Common myeloid progenitor, CD34-positive (primary cell): Measurements from ENCODE around the gene AJUBA.
A peak's percentile ranks its signal among the peaks of the same experiment; 100 is the strongest.
"Not testable (repeated sequence)": the region's sequence is repeated elsewhere in the genome, so short reads cannot be mapped to it uniquely, and the experiment has no call there.

ENCODE experiments used
- CTCF ChIA-PET: fragments of 350-600 bp; sonication (Branson Sonifier 250); formaldehyde crosslinking; loops from one replicate; lab custom pipeline; 2021; ENCODE audit warnings: antibody characterized with exemption; lab: Charles Lee
- POLR2A ChIA-PET: fragments of 350-600 bp; sonication (Branson Sonifier 250); formaldehyde crosslinking; loops from one replicate; lab custom pipeline; 2021; ENCODE audit warnings: antibody characterized with exemption; lab: Charles Lee
- DNase-seq, 3 donors: peaks; one replicate each; pipeline versions ENCODE4 v3.0.0 to v3.0.0-alpha.2; 2013
- H3K27ac ChIP-seq, 2 experiments: 1 replicate in 1 of 2; 2 replicates in 1 of 2; pipeline ENCODE4 v1.7.0; 2013; ENCODE audit warnings: inconsistent platforms in 2 of 2, low read length in 2 of 2, mild to moderate bottlenecking in 2 of 2, low read depth in 1 of 2, moderate library complexity in 1 of 2; ENCODE audit not compliant: severe bottlenecking in 2 of 2, insufficient read depth in 1 of 2, poor library complexity in 1 of 2
- H3K27me3 ChIP-seq, 5 experiments: replicated peaks in 2 of 5; 1 replicate in 3 of 5; 2 replicates in 2 of 5; pipeline versions ENCODE4 v1.6.1 to v1.7.0; 2013; ENCODE audit warnings: low read length in 4 of 5, mild to moderate bottlenecking in 2 of 5, moderate library complexity in 2 of 5, inconsistent platforms in 1 of 5; ENCODE audit not compliant: insufficient read depth in 5 of 5, control insufficient read depth in 4 of 5
- H3K36me3 ChIP-seq, 4 experiments: 1 replicate in 2 of 4; 2 replicates in 2 of 4; pipeline versions ENCODE4 v1.6.1 to v1.7.0; 2013; ENCODE audit warnings: low read length in 3 of 4, control low read depth in 1 of 4, mild to moderate bottlenecking in 1 of 4; ENCODE audit not compliant: control insufficient read depth in 4 of 4, insufficient read depth in 4 of 4
- H3K4me1 ChIP-seq, 4 experiments: 1 replicate in 3 of 4; 2 replicates in 1 of 4; pipeline versions ENCODE4 v1.6.1 to v1.7.1; 2013; ENCODE audit warnings: low read length in 3 of 4, mild to moderate bottlenecking in 3 of 4, control low read depth in 1 of 4, inconsistent platforms in 1 of 4, moderate library complexity in 1 of 4; ENCODE audit not compliant: control insufficient read depth in 4 of 4, insufficient read depth in 4 of 4; ENCODE audit errors: control extremely low read depth in 1 of 4
- H3K4me3 ChIP-seq, 7 experiments: 1 replicate in 4 of 7; 2 replicates in 3 of 7; pipeline versions ENCODE4 v1.5.1 to v1.7.0; 2013; ENCODE audit warnings: mild to moderate bottlenecking in 7 of 7, low read length in 6 of 7, moderate library complexity in 6 of 7, inconsistent platforms in 2 of 7, low read depth in 2 of 7, control low read depth in 1 of 7; ENCODE audit not compliant: insufficient read depth in 4 of 7, control insufficient read depth in 1 of 7; ENCODE audit errors: extremely low read depth in 1 of 7
- H3K9me3 ChIP-seq, 5 experiments: 1 replicate in 4 of 5; 2 replicates in 1 of 5; pipeline versions ENCODE4 v1.6.1 to v1.7.1; 2013; ENCODE audit warnings: low read length in 4 of 5, mild to moderate bottlenecking in 2 of 5, inconsistent platforms in 1 of 5, low read depth in 1 of 5, moderate library complexity in 1 of 5; ENCODE audit not compliant: control insufficient read depth in 4 of 5, insufficient read depth in 2 of 5; ENCODE audit errors: control extremely low read depth in 1 of 5
- WGBS: methylation state at CpG from one replicate; pipeline ENCODE4 v1.1.5; 2013; ENCODE audit not compliant: insufficient coverage; 5-methylcytosine and 5-hydroxymethylcytosine counted together

Gene AJUBA

GRCh38 chr14:22955702-22956569 lies 26.4 kb downstream of the AJUBA start:
- Histone ChIP-seq H3K4me1 (peaks cover 3 to 24% (median 14%) of the 10 kb centered on the region in 4 experiments), H3K27ac (peak overlapping the region; percentile 33 to 85), H3K27me3 (no peaks in the 10 kb centered on the region), H3K9me3 (no peaks in the 10 kb centered on the region), H3K4me3 (peak overlapping the region; percentile 73 to 95 (median 84)), H3K36me3 (peaks cover 3 to 12% (median 7%) of the 10 kb centered on the region in 4 experiments)
- DNase-seq, result peak in 2 of 3 donors; percentile 5 to 13
- CTCF ChIA-PET, result interaction anchor here (0.9 to 9.2 kb wide), 10 partner anchors 10 to 132 kb away, joined by 3 to 83 read pairs (median 6); no protein-coding TSS in a partner anchor
- WGBS, result 12% methylated on average over 11 of the region's 19 CpGs
- POLR2A ChIA-PET, result interaction anchor here (0.6 to 1.5 kb wide), 4 partner anchors 9 to 26 kb away, joined by 3 to 7 read pairs (median 4); partner anchors contain the start of gene PRMT5

- CTCF ChIA-PET, result interaction anchor here (1.1 to 9.2 kb wide), 2 partner anchors 22 to 23 kb away, joined by 5 to 83 read pairs; no protein-coding TSS in a partner anchor
- no peak overlapping the region for H3K27ac ChIP-seq
- no peaks in the 10 kb centered on the region for H3K9me3 ChIP-seq
- DNase-seq, result no peak
- H3K36me3 ChIP-seq, result peaks cover 9 to 26% (median 19%) of the 10 kb centered on the region in 4 experiments
- H3K27me3 ChIP-seq, result no peaks in the 10 kb centered on the region
- 100% methylated on average over 1 of the region's 1 CpG for WGBS
- peak overlapping the region in 1 of 7 experiments; percentile 38 for H3K4me3 ChIP-seq
- H3K4me1 ChIP-seq, result peaks cover 3 to 24% (median 12%) of the 10 kb centered on the region in 4 experiments
- POLR2A ChIA-PET, result no interaction called here
Measured at GRCh38 chr14:22952418-22952817, 29.9 kb downstream of the AJUBA start.

- not testable (repeated sequence) for H3K4me3 ChIP-seq, H3K27ac ChIP-seq, H3K27me3 ChIP-seq, H3K9me3 ChIP-seq
- ChIA-PET CTCF (interaction anchor here (0.6 to 9.2 kb wide), 7 partner anchors 8 to 43 kb away, joined by 3 to 83 read pairs (median 3); no protein-coding TSS in a partner anchor), POLR2A (interaction anchor here (0.5 kb wide), 1 partner anchor 25 kb away, joined by 3 read pairs; no protein-coding TSS in a partner anchor)
- 100% methylated on average over 5 of the region's 8 CpGs for WGBS
- Histone ChIP-seq H3K4me1 (peaks cover 3 to 20% (median 10%) of the 10 kb centered on the region in 4 experiments), H3K36me3 (peaks cover 15 to 32% (median 24%) of the 10 kb centered on the region in 4 experiments)
- peak in 2 of 3 donors; percentile 22 to 31 for DNase-seq
Measured at GRCh38 chr14:22951795-22952194, 30.6 kb downstream of the AJUBA start.

- CTCF ChIA-PET, result interaction anchor here (0.8 to 4.9 kb wide), 6 partner anchors 9 to 113 kb away, joined by 3 to 25 read pairs (median 10); partner anchors contain the start of gene AJUBA
- H3K27me3 ChIP-seq, result no peaks in the 10 kb centered on the region
- H3K36me3 ChIP-seq, result peaks cover 13 to 44% (median 26%) of the 10 kb centered on the region in 4 experiments
- 100% methylated on average over 3 of the region's 3 CpGs for WGBS
- no peaks in the 10 kb centered on the region for H3K9me3 ChIP-seq
- no peak overlapping the region for H3K4me3 ChIP-seq
- no peak overlapping the region for H3K27ac ChIP-seq
- POLR2A ChIA-PET, result no interaction called here
- no peak for DNase-seq
- H3K4me1 ChIP-seq, result no peaks in the 10 kb centered on the region
Measured at GRCh38 chr14:22945642-22946041, 36.7 kb downstream of the AJUBA start.

GRCh38 chr14:22939684-22940083 lies 42.7 kb downstream of the AJUBA start:
- Histone ChIP-seq H3K27me3 (no peaks in the 10 kb centered on the region), H3K4me3 (no peak overlapping the region), H3K4me1 (no peaks in the 10 kb centered on the region), H3K36me3 (peaks cover 0 to 15% (median 7%) of the 10 kb centered on the region in 4 experiments), H3K9me3 (no peaks in the 10 kb centered on the region), H3K27ac (no peak overlapping the region)
- POLR2A ChIA-PET, result no interaction called here
- CTCF ChIA-PET, result interaction anchor here (0.6 to 5.5 kb wide), 6 partner anchors 8 to 1698 kb away, joined by 3 to 25 read pairs (median 3); partner anchors contain the start of gene PRMT5
- no peak for DNase-seq
- 95% methylated on average over 3 of the region's 4 CpGs for WGBS

- H3K27ac ChIP-seq, result no peak overlapping the region
- ChIA-PET POLR2A (no interaction called here), CTCF (interaction anchor here (0.6 to 5.5 kb wide), 8 partner anchors 9 to 225 kb away, joined by 3 to 25 read pairs (median 4); no protein-coding TSS in a partner anchor)
- no peak overlapping the region for H3K4me3 ChIP-seq
- no peak for DNase-seq
- no peaks in the 10 kb centered on the region for H3K27me3 ChIP-seq
- H3K4me1 ChIP-seq, result peaks cover under 1 to 2% (median 1%) of the 10 kb centered on the region in 4 experiments
- WGBS, result no CpG with 5 or more reads among the region's 1 CpG
- peaks cover 0 to 5% (median 1%) of the 10 kb centered on the region in 4 experiments for H3K36me3 ChIP-seq
- no peaks in the 10 kb centered on the region for H3K9me3 ChIP-seq
Measured at GRCh38 chr14:22935156-22935555, 47.2 kb downstream of the AJUBA start.
